PC-9 (cell line): ENCODE measurements around the gene RAB31. TPM values are rescaled to one million over a fixed set of nuclear protein-coding genes. Genes with fewer than 3 reads are reported as not detected.

Source experiments
- BruUV-seq: library from RNA; stranded (reverse); fragments of 400-500 nt; replicated peaks from 2 replicates; lab custom pipeline; 2021; lab: Mats Ljungman, UMichigan
- CTCF ChIA-PET: fragments of 300-600 bp; sonication (Branson Sonifier 250); formaldehyde crosslinking; loops from one replicate; lab custom pipeline; 2022; ENCODE audit warnings: antibody characterized with exemption; lab: Charles Lee
- POLR2A ChIA-PET: fragments of 300-600 bp; sonication (Branson Sonifier 250); formaldehyde crosslinking; loops from one replicate; lab custom pipeline; 2022; ENCODE audit warnings: antibody characterized with exemption; ENCODE audit not compliant: unreplicated experiment; lab: Charles Lee
- DNase-seq, 2 experiments: peaks; one replicate each; pipeline versions ENCODE4 v3.0.0 to v3.0.0-alpha.2; 2015 to 2022; ENCODE audit warnings: mixed read lengths in 1 of 2
- H2AFZ ChIP-seq: fragments of 200-600 bp; sonication (generic); 2 replicates; pipeline ENCODE4 v1.8.1; 2017; ENCODE audit warnings: antibody characterized with exemption
- H3F3A ChIP-seq: fragments of 200-600 bp; sonication (generic); 2 replicates; pipeline ENCODE4 v1.8.1; 2017; ENCODE audit warnings: antibody characterized with exemption, mild to moderate bottlenecking, low read depth; ENCODE audit not compliant: insufficient read depth
- H3K27ac ChIP-seq: fragments of 200-600 bp; sonication (generic); 2 replicates; pipeline ENCODE4 v1.6.1; 2016; ENCODE audit warnings: mixed run types
- H3K27me3 ChIP-seq: fragments of 200-600 bp; sonication (generic); 2 replicates; pipeline ENCODE4 v1.6.1; 2016; ENCODE audit warnings: low read depth, mixed run types; ENCODE audit not compliant: insufficient read depth
- H3K36me3 ChIP-seq: fragments of 200-600 bp; sonication (generic); 2 replicates; pipeline ENCODE4 v1.6.1; 2016; ENCODE audit warnings: low read depth, mixed run types
- H3K4me1 ChIP-seq: fragments of 200-600 bp; sonication (generic); replicated peaks from 2 replicates; pipeline ENCODE4 v1.6.1; 2016; ENCODE audit warnings: mixed run types; ENCODE audit not compliant: insufficient read depth
- H3K4me2 ChIP-seq: fragments of 200-600 bp; sonication (generic); 2 replicates; pipeline ENCODE4 v1.6.1; 2017; ENCODE audit warnings: mixed run types
- H3K4me3 ChIP-seq: fragments of 200-600 bp; sonication (generic); 2 replicates; pipeline ENCODE4 v1.6.1; 2016; ENCODE audit warnings: mixed run types
- H3K79me2 ChIP-seq: fragments of 200-600 bp; sonication (generic); 2 replicates; pipeline ENCODE4 v1.6.1; 2017; ENCODE audit warnings: low read depth, mixed run types
- H3K9me2 ChIP-seq: fragments of 200-600 bp; sonication (generic); 2 replicates; pipeline ENCODE4 v1.8.1; 2017; ENCODE audit warnings: mild to moderate bottlenecking; ENCODE audit not compliant: insufficient read depth
- H3K9me3 ChIP-seq: fragments of 200-600 bp; sonication (generic); 2 replicates; pipeline ENCODE4 v1.8.1; 2016; ENCODE audit warnings: low read depth; ENCODE audit not compliant: insufficient read depth
- H4K20me1 ChIP-seq: fragments of 200-600 bp; sonication (generic); 2 replicates; pipeline ENCODE4 v1.8.1; 2017; ENCODE audit not compliant: insufficient read depth
- CTCF ChIP-seq: fragments of 200-600 bp; sonication (generic); conservative IDR thresholded peaks from 2 replicates; pipeline ENCODE4 v1.6.1; 2017; ENCODE audit warnings: mixed run types, antibody characterized with exemption, mild to moderate bottlenecking, moderate library complexity
- EZH2 ChIP-seq: fragments of 200-600 bp; sonication (generic); IDR thresholded peaks from 2 replicates; pipeline ENCODE4 v1.8.0; 2017; ENCODE audit warnings: antibody characterized with exemption, low read depth
- intact Hi-C: fragments of 100-400 bp; cut with micrococcal nuclease; formaldehyde crosslinking; loops from one replicate; pipeline ENCODE4 v1.10.0; 2022; ENCODE audit not compliant: unreplicated experiment
- total RNA-seq: library from RNA; stranded (reverse); gene quantifications from 2 replicates; pipeline ENCODE4 v1.2.3, GENCODE V29; 2021

RAB31 gene
- total RNA-seq, 1 experiment from 2014 or later: 51.0 TPM

DNA sequence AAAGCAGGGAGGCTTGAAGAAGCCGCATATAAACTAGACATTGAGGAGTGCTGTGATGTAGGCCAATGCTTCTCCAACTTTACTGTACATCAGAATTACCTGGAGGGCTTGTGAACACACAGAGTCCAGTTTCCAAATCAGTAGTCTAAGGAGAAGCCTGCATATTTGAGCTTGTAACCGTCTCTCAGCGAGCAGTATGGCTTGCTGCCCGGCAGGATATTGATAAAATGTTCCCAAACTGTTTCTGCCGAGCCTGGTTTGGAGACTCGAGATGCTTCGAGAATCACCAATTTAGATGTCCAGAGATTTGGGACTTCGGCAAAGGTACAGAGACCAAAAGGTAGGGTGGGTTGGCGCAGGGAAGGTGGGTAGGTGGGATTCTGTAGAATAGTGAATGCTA lies 11.0 kb upstream of the RAB31 start:
- no peaks in the 10 kb centered on the region for H4K20me1 ChIP-seq
- TF ChIP-seq CTCF: no peak
- TF ChIP-seq EZH2: no peak
- POLR2A ChIA-PET: no interaction called here
- H3K27ac ChIP-seq: no peak overlapping the region
- no peaks in the 10 kb centered on the region for H3K9me3 ChIP-seq
- H3F3A ChIP-seq: peaks cover 7% of the 10 kb centered on the region; the same call in 1 of the 2 replicates
- no peaks in the 10 kb centered on the region for H3K36me3 ChIP-seq
- no peak overlapping the region for H2AFZ ChIP-seq
- intact Hi-C loops: no loop called here
- 0 out of 2 replicates have a peak, but pooled peaks cover 6% of the 10 kb centered on the region for H3K4me1 ChIP-seq
- CTCF ChIA-PET: no interaction called here
- H3K4me2 ChIP-seq: no peak overlapping the region
- H3K4me3 ChIP-seq: no peak overlapping the region
- H3K9me2 ChIP-seq: no peaks in the 10 kb centered on the region
- DNase-seq: no peak
- no peaks in the 10 kb centered on the region for H3K79me2 ChIP-seq
- no TSS peak for BruUV-seq
- no peaks in the 10 kb centered on the region for H3K27me3 ChIP-seq

DNA sequence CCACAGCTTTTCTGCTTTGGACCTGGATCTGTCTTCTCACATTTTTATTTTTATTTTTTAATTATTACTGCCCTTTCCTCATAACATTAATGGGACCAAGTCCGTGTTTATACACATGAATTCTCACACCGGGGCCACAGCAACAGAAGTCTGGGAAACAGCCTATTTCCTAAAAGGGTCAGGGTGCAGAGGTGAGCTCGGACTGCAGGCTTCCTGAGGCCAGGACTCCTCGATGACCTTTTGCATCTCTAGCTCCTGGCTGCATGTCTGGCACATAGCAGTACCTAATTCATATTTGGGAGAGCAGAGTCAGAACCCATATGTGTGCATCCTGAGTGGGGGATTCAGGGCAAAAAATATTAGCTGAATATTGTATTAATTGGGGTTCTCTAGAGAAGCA lies 9.6 kb upstream of the RAB31 start:
- Histone ChIP-seq H3K9me2 (no peaks in the 10 kb centered on the region), H2AFZ (no peak overlapping the region), H3K27ac (no peak overlapping the region), H3K4me1 (0 out of 2 replicates have a peak, but pooled peaks cover 6% of the 10 kb centered on the region), H4K20me1 (no peaks in the 10 kb centered on the region), H3K9me3 (no peaks in the 10 kb centered on the region), H3K4me3 (no peak overlapping the region), H3K79me2 (no peaks in the 10 kb centered on the region), H3K27me3 (no peaks in the 10 kb centered on the region), H3F3A (peaks cover 8% of the 10 kb centered on the region; the same call in 1 of the 2 replicates), H3K4me2 (no peak overlapping the region), H3K36me3 (no peaks in the 10 kb centered on the region)
- ChIA-PET POLR2A (no interaction called here), CTCF (no interaction called here)
- BruUV-seq: no TSS peak
- TF ChIP-seq EZH2 (no peak), CTCF (no peak)
- DNase-seq: no peak
- intact Hi-C loops: no loop called here

DNA sequence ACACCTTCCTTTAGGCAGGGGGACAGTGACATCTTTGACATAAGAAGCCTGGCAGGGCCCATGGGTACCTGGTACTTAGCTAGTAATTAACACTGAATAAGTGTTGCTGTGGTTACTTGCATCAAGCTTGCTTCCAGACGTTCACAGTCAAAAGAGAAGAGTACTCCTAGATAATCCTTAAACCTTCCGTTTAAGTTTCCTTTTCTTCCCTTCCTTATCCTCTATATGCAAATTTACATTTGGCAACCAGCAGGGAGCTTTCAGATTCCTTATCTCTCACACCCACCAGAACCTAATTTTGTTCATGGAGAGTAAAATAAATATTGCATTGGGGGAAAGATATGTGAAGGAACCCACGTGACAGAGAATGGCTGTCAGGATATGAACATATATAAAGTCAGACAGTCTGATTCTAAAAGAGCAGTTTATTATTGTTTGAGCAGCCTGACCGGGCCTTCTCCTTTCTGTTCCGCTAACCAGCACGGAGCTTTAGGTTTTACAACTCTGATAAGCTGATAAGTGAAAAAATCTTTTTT lies 7.8 kb upstream of the RAB31 start:
- TF ChIP-seq EZH2 (no peak), CTCF (no peak)
- no peak for DNase-seq
- Histone ChIP-seq H3K4me3 (no peak overlapping the region), H3K36me3 (no peaks in the 10 kb centered on the region), H3F3A (peaks cover 8% of the 10 kb centered on the region; the same call in 1 of the 2 replicates), H3K27ac (no peak overlapping the region), H3K27me3 (no peaks in the 10 kb centered on the region), H4K20me1 (no peaks in the 10 kb centered on the region), H3K4me2 (no peak overlapping the region), H3K9me2 (no peaks in the 10 kb centered on the region), H2AFZ (no peak overlapping the region), H3K4me1 (peaks cover 13% of the 10 kb centered on the region), H3K79me2 (no peaks in the 10 kb centered on the region), H3K9me3 (no peaks in the 10 kb centered on the region)
- POLR2A ChIA-PET: interaction anchor here (0.7 kb wide), 1 partner anchor 91 kb away, joined by 3 read pairs; no protein-coding TSS in a partner anchor
- intact Hi-C loops: no loop called here
- CTCF ChIA-PET: interaction anchor here (0.6 kb wide), 1 partner anchor 128 kb away, joined by 3 read pairs; no protein-coding TSS in a partner anchor
- no TSS peak for BruUV-seq
